HepG2 (cell line): ENCODE results near the gene MEPCE. TPM values are rescaled to one million over a fixed set of nuclear protein-coding genes. Genes with fewer than 3 reads are reported as not detected.

Source experiments
- ARNT2 ChIP-seq: sonication (generic); formaldehyde crosslinking; IDR thresholded peaks from 2 replicates; pipeline ENCODE4 v1.8.0; 2022; ENCODE audit warnings: mild to moderate bottlenecking, low read depth, missing genetic modification reagents, moderate library complexity
- GLMP ChIP-seq: sonication (generic); formaldehyde crosslinking; IDR thresholded peaks from 2 replicates; pipeline ENCODE4 v1.9.0; 2021; ENCODE audit warnings: missing genetic modification reagents, mild to moderate bottlenecking, borderline replicate concordance
- RBM22 ChIP-seq: fragments of 200-400 bp; formaldehyde crosslinking; optimal IDR thresholded peaks from 2 replicates; pipeline ENCODE3; 2017; ENCODE audit warnings: mild to moderate bottlenecking, low read length, moderate library complexity
- TARDBP ChIP-seq: sonication (generic); formaldehyde crosslinking; IDR thresholded peaks from 2 replicates; pipeline ENCODE4 v1.8.0; 2022; ENCODE audit warnings: mild to moderate bottlenecking, missing genetic modification reagents
- TEAD2 ChIP-seq: sonication (generic); formaldehyde crosslinking; IDR thresholded peaks from 2 replicates; pipeline ENCODE4 v1.9.0; 2021; ENCODE audit warnings: missing genetic modification reagents
- ZBTB46 ChIP-seq: sonication (generic); formaldehyde crosslinking; IDR thresholded peaks from 2 replicates; pipeline ENCODE4 v1.4.0; 2020; ENCODE audit warnings: mild to moderate bottlenecking, missing genetic modification reagents, borderline replicate concordance
- ZNF276 ChIP-seq: sonication (generic); formaldehyde crosslinking; IDR thresholded peaks from 2 replicates; pipeline ENCODE4 v1.4.0; 2020; ENCODE audit warnings: mild to moderate bottlenecking, low read depth, missing genetic modification reagents
- ZNF503 ChIP-seq: sonication (generic); formaldehyde crosslinking; IDR thresholded peaks from 2 replicates; pipeline ENCODE4 v1.4.0; 2020; ENCODE audit warnings: missing genetic modification reagents
- ZNF552 ChIP-seq: sonication (generic); formaldehyde crosslinking; IDR thresholded peaks from 2 replicates; pipeline ENCODE4 v1.9.0; 2022; ENCODE audit warnings: missing genetic modification reagents, mild to moderate bottlenecking, borderline replicate concordance
- ZNF687 ChIP-seq: sonication (generic); formaldehyde crosslinking; IDR thresholded peaks from 2 replicates; pipeline ENCODE4 v1.5.1; 2020; ENCODE audit warnings: mild to moderate bottlenecking, missing genetic modification reagents, moderate library complexity
- ZNF766 ChIP-seq: sonication (generic); formaldehyde crosslinking; IDR thresholded peaks from 2 replicates; pipeline ENCODE4 v1.5.0; 2020; ENCODE audit warnings: missing genetic modification reagents, borderline replicate concordance
- polyA plus RNA-seq, 8 experiments: library from polyadenylated mRNA; depleted of rRNA in 3 of 8; stranded (reverse) in 7 of 8; unstranded in 1 of 8; fragments of >200 nt; fragmentation: Illumina TruSeq in 4 of 8; extraction: Trizol in 4 of 8; gene quantifications; 2 replicates each; pipeline versions ENCODE4 v1.2.1 to v1.2.3, GENCODE V29; 2011 to 2016; ENCODE audit warnings: low read depth in 4 of 8, missing spikeins in 1 of 8, mixed read lengths in 1 of 8; ENCODE audit not compliant: insufficient read depth in 1 of 8
- total RNA-seq, 5 experiments: library from RNA; depleted of rRNA; stranded (reverse); fragments of >200 nt; fragmentation: Illumina TruSeq; extraction: Trizol; gene quantifications; 2 replicates each; pipeline ENCODE4 v1.2.3, GENCODE V29; 2016; ENCODE audit warnings: low read depth in 1 of 5
- TF ChIP-seq, protein P1 (sequence below): IDR thresholded peaks from 2 replicates; pipeline ENCODE4 v1.4.0; 2020; ENCODE audit warnings: mild to moderate bottlenecking, missing genetic modification reagents

Gene MEPCE
- total and polyA plus RNA-seq, 2 of the 13 experiments (the other 11 are each of a cell fraction or from before 2014, with no cell fraction given): 12.3 to 26.0 TPM

DNA sequence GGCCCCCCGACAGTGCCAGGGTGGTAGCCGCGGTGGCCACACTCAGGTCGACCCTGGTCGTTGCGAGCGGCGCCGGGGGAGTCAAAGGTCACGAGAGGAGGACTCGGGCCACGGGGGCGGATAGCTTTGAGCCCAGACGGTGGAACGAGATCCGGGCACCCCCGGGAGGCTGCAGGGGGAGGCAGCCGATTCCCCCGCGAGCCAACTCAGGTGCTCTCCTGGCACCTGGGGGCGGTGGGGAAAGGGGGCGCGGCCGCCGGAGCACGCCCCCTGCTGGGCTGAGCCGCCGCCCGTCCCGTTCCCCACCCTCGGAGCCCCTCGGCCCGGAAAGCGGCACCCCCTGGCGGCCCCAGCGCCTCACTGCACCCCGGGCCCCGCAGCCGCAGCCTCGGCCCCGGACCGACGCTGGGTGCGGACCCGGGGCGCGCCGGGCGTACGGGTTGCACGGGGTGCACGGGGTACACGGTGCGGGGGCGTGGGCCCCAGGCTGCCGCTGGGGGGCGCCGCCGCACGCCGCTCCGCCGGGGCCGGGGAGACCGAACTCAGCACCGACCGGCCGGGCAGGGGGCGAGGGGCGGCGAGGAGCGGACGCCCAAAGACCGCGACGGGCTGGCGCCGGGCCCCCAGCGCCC lies 53.6 kb downstream of the MEPCE start (continued):
- TF ChIP-seq ZNF503 (CRISPR knock-in tag) (no peak), TARDBP (CRISPR knock-in tag) (no peak), ZNF687 (CRISPR knock-in tag) (peak; percentile 69), ARNT2 (0 out of 2 replicates have a peak, but pooled peaks have one; percentile 57), TEAD2 (CRISPR knock-in tag) (no peak), ZNF276 (CRISPR knock-in tag) (0 out of 2 replicates have a peak, but pooled peaks have one; percentile 55), ZBTB46 (CRISPR knock-in tag) (no peak), GLMP (no peak), ZNF552 (no peak), RBM22 (no peak), ZNF766 (CRISPR knock-in tag) (no peak)
- TF ChIP-seq, protein P1, sequence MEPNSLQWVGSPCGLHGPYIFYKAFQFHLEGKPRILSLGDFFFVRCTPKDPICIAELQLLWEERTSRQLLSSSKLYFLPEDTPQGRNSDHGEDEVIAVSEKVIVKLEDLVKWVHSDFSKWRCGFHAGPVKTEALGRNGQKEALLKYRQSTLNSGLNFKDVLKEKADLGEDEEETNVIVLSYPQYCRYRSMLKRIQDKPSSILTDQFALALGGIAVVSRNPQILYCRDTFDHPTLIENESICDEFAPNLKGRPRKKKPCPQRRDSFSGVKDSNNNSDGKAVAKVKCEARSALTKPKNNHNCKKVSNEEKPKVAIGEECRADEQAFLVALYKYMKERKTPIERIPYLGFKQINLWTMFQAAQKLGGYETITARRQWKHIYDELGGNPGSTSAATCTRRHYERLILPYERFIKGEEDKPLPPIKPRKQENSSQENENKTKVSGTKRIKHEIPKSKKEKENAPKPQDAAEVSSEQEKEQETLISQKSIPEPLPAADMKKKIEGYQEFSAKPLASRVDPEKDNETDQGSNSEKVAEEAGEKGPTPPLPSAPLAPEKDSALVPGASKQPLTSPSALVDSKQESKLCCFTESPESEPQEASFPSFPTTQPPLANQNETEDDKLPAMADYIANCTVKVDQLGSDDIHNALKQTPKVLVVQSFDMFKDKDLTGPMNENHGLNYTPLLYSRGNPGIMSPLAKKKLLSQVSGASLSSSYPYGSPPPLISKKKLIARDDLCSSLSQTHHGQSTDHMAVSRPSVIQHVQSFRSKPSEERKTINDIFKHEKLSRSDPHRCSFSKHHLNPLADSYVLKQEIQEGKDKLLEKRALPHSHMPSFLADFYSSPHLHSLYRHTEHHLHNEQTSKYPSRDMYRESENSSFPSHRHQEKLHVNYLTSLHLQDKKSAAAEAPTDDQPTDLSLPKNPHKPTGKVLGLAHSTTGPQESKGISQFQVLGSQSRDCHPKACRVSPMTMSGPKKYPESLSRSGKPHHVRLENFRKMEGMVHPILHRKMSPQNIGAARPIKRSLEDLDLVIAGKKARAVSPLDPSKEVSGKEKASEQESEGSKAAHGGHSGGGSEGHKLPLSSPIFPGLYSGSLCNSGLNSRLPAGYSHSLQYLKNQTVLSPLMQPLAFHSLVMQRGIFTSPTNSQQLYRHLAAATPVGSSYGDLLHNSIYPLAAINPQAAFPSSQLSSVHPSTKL: peak; percentile 15; the same call in 1 of the 2 replicates
